HG03095 (cell line): ENCODE data around the gene ANKRD55.
"Not testable (repeated sequence)": the region's sequence is repeated elsewhere in the genome, so short reads cannot be mapped to it uniquely, and the experiment has no call there.

Experiments
- ATAC-seq: cut with Tn5 transposase; IDR thresholded peaks from one replicate; pipeline ENCODE4 v1.9.1; 2021; ENCODE audit warnings: moderate library complexity; ENCODE audit not compliant: unreplicated experiment

ANKRD55 gene

DNA sequence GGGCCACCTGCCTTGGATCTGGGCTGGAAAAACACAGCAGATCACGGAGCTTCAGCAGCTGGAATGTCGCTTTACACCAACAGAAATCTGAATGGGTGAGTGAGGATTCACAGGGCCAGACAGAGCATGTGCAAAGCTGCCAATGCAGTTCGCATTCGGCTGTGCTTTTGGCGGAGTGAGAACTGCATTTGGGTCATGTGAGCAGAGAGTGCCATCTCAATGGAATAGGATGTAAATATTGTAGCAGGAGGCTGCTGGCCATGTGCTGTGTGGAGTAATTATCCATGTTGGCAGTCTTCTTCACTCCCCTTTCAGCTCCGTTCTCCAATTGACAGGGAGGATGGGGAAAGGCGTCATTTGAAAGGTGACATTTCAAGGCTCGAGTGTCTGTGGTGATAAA, at the start of gene ANKRD55:
Gene ANKRD55 (minus strand): TSS at position 101 of the 400 bp plus-strand sequence. CDS start 417 bp downstream, outside the sequence.
- no peak for ATAC-seq

- no peak for ATAC-seq
These were observed 49.1 kb upstream of the ANKRD55 start for GRCh38 chr5:56282216-56282615.

DNA sequence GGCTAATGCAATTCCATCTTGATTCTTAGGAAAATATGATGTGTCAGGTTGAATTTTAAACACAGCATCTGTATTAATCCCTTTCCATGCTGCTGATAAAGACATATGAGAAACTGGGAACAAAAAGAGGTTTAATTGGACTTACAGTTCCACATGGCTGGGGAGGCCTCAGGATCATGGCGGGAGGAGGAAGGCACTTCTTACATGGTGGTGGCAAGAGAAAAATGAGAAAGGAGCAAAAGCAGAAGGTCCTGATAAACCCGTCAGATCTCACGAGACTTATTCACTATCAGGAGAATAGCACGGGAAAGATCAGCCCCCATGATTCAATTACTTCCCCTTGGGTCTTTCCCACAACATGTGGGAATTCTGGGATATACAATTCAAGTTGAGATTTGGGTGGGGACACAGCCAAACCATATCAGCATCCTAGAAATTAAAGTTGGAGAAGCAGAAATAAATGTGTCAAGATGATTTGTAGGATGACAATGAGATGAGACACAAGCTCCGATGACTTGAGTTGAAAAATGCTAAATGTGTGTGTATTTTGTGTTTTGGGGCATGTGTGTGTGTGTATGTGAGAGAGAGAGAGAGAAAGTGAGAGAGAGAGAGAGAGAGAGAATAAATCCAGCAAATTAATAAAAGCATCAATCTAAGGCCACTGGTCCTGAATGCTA, 48.5 kb upstream of the ANKRD55 start:
- no peak for ATAC-seq

DNA sequence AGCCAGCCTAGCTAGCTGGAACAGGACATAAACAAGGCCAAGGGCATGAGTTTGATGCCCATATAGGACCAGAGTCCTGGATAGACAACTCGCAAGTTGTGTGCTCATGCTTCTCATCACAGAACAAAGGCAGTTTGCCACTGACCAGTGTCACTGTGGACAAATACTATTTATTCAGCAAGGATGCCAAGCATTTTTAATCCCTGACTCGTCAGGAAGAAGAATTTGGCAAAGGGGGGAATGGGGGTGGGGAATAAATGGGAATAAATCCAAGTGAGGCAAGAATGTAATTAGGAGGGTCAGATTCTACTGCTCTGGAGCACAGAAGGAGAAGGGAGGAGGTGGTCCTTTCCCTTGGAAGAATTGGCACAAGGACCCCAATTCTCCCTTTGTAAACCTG, 46.8 kb upstream of the ANKRD55 start:
- ATAC-seq = no peak

GRCh38 chr5:56279291-56279690, 46.2 kb upstream of the ANKRD55 start:
- no peak for ATAC-seq

DNA sequence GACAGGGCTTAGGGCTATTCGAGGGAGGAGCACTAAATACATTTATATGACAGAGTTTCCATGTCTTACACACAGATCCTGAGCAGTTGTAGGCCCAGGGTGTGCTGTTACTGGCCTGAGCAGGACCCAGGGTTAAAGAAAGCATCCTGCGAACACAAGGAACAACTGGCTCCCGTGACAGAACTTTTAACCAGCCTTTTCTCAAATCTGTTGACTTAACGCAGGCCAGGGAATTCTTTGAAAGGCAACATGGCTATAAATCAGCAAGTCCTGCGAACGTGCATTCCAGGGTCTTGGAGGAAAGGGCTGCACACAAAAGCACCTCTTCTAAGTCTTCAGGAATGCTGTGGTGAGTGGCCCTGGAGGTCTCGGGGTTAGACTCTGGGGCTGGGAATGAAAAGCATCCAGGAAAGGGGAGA, 45.2 kb upstream of the ANKRD55 start:
- ATAC-seq = no peak

GRCh38 chr5:56277573-56277972, 44.4 kb upstream of the ANKRD55 start:
- ATAC-seq = no peak

- ATAC-seq = no peak
These were observed 40.3 kb upstream of the ANKRD55 start for GRCh38 chr5:56273376-56273955.

- ATAC-seq = no peak
These were observed 39.6 kb upstream of the ANKRD55 start for GRCh38 chr5:56272765-56273164.

DNA sequence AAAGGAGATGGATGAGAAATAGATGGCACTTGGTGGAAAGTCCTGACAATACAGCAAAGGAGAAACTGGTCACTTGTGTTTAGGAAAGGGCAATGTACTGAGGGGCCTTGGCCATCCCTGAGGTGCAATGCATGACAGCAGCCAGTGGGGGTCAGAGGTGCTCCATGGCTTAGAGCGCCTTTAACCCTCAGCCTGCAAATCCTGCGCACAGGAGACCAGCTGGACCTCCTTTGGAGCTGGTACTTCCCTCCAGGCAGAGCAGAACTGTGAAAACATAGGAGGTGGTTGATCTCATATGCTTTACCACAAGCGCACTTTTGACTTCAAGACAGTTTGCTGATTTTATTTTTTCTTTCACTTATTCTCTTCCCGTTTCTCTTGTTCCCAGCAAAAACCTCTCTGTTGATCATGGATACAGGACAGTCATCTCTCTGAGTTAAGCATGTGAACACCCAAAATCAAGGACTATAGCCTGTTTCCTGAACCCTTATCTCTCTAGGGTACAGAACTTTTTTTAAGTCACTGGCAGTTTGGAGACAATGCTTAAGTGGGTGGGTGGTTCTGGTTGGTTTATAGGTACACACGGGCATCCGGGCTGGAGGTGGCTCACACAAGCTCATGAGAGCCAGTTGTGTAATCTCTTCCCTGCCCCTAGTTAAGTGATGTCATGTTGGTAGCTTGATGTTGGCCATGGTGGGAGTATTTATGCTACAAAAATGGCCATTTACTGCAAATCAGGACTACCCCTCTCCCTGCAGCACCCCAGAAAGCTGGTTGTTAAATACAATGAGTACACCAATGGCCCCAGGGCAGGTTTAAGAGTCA, 37.6 kb upstream of the ANKRD55 start:
- peak; percentile 88 for ATAC-seq

GRCh38 chr5:56270058-56270457, 36.9 kb upstream of the ANKRD55 start:
- peak; percentile 39 for ATAC-seq

GRCh38 chr5:56269216-56269927, 36.2 kb upstream of the ANKRD55 start:
- no peak for ATAC-seq

- ATAC-seq = not testable (repeated sequence)
These were observed 35.6 kb upstream of the ANKRD55 start for GRCh38 chr5:56268707-56269106.

GRCh38 chr5:56267856-56268255, 34.7 kb upstream of the ANKRD55 start:
- ATAC-seq = no peak

DNA sequence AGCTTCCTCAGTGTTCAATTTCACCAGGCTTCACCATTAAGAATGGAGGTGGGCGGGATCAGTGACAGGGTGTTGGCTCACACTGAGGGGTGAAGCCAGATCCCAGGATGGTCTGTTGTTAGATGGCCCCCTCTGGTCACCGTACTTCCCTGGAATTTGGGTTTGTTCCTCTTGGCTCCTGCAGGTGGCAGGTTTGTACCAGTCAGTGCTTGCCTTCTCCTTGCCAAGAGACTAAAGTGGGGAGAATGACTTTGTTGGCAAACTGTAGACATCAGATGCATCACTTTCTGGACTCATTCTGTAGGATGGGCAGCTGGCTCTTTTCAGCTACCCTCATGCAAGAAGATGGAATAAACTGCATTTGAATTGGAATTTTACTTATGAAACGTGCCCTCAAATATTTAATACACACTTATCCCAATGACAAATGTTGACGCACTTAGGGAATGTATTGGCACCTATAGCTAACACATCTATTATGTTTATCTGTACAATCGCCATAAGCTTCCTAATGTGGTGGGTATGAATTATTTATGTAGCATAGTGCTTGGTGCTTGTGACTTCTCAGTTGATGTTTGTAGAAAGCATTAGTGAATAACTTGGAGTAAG, 31.4 kb upstream of the ANKRD55 start:
- ATAC-seq = no peak

- ATAC-seq = no peak
These were observed 29.1 kb upstream of the ANKRD55 start for GRCh38 chr5:56262279-56262678.

DNA sequence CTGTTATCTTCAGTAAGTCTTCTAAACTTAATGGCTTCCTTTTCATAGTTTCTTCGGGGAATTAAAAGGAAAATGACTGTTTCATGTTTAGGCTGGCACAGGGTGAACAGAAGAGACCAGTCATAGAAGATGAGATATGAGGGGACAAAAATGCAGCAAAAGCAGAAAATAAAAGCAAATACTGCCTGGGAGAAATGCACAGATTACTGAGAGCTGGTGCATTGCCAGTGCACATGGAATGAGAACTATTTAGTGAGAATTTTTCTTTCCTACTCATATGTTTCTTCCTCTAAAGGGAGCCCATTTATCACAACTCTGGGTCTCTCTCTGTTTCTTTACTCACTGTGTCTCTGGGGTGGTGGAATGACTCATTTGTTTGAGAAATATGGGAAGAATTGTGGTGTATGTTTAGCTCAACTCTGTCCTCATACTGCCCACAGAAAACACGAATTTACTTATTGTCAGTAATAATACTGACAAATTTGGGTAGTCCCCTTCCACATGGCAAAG, 25.9 kb upstream of the ANKRD55 start:
- ATAC-seq = no peak

- not testable (repeated sequence) for ATAC-seq
These were observed 24.8 kb upstream of the ANKRD55 start for GRCh38 chr5:56257763-56258529.

GRCh38 chr5:56257010-56257409, 23.9 kb upstream of the ANKRD55 start:
- no peak for ATAC-seq

DNA sequence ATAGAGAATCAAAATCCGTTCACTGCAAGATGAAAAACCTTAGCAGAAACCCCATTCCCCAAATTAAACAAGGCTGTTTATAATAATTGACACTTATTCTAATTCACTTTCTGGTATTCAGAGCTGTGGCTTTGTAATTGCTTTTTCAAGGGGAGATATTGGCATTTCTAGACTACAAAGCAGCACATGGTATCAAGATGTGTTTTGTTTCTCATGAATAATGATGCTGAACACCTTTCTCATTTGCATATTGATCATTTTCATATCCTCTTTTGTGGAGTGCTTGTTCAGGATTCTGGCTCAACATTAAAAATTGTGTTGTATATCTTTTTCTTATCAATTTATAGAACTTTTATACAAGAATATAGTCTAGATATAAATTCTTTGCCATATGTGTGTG, 22.4 kb upstream of the ANKRD55 start:
- no peak for ATAC-seq
